Adrenal gland (tissue), 12 donors: ENCODE measurements around the gene PRRC2B. TPM values are rescaled to one million over a fixed set of nuclear protein-coding genes. Genes with fewer than 3 reads are reported as not detected.

ENCODE experiments used
- DNase-seq, 7 donors: peaks; one replicate each; pipeline ENCODE4 v3.0.0-alpha.2; 2019 to 2020
- H3K27ac ChIP-seq, 5 donors: fragments of 200-600 bp; sonication (generic) in 4 of 5; 1 replicate in 3 of 5; 2 replicates in 2 of 5; pipeline versions ENCODE4 v1.5.1 to v1.8.0; 2016 to 2020; ENCODE audit warnings: mild to moderate bottlenecking in 1 of 5
- H3K27me3 ChIP-seq: fragments of 200-600 bp; 2 replicates; pipeline ENCODE4 v1.8.0; 2021
- H3K36me3 ChIP-seq, 2 donors: fragments of 200-600 bp; replicated peaks in 1 of 2; 1 replicate in 1 of 2; 2 replicates in 1 of 2; pipeline versions ENCODE4 v1.5.1 to v1.8.0; 2018 to 2022
- H3K4me1 ChIP-seq, 2 donors: fragments of 200-600 bp; replicated peaks in 1 of 2; 1 replicate in 1 of 2; 2 replicates in 1 of 2; pipeline versions ENCODE4 v1.5.1 to v1.8.0; 2018 to 2021
- H3K4me3 ChIP-seq, 4 donors: fragments of 200-600 bp; sonication (generic) in 3 of 4; one replicate each; pipeline ENCODE4 v1.5.1; 2016 to 2018
- H3K9me3 ChIP-seq, 3 donors: fragments of 200-600 bp; sonication (generic) in 1 of 3; replicated peaks in 1 of 3; 1 replicate in 2 of 3; 2 replicates in 1 of 3; pipeline versions ENCODE4 v1.5.1 to v1.8.0; 2016 to 2021
- CTCF ChIP-seq, 6 experiments: fragments of 450-650 bp in 4 of 6; fragments of 200-600 bp in 2 of 6; sonication (generic) in 1 of 6; IDR thresholded peaks; 1 replicate in 5 of 6; 2 replicates in 1 of 6; pipeline versions ENCODE4 v1.5.1 to v1.8.0; 2016 to 2021; ENCODE audit warnings: antibody characterized with exemption in 6 of 6, mild to moderate bottlenecking in 2 of 6, moderate library complexity in 1 of 6
- POLR2A ChIP-seq, 2 donors: fragments of 450-650 bp; IDR thresholded peaks; one replicate each; pipeline ENCODE4 v1.6.1; 2017; ENCODE audit warnings: antibody characterized with exemption in 2 of 2, mild to moderate bottlenecking in 2 of 2, moderate library complexity in 1 of 2
- WGBS, 4 donors: extraction: QIAGEN DNeasy Blood & Tissue Kit in 2 of 4; methylation state at CpG; one replicate each; pipeline versions ENCODE4 v1.1.5 to v1.1.7; 2013 to 2017; 5-methylcytosine and 5-hydroxymethylcytosine counted together
- intact Hi-C, 2 donors: fragments of 100-400 bp; cut with DNase I; formaldehyde crosslinking; loops; one replicate each; pipeline versions ENCODE4 v1.14.1 to v1.15.0; 2022 to 2023
- polyA plus RNA-seq, 3 donors: library from polyadenylated mRNA; stranded (reverse); fragments of 200-250 nt in 2 of 3; fragments of 350-450 nt in 1 of 3; fragmentation: Illumina TruSeq in 1 of 3; extraction: RNeasy Lipid Tissue Mini Kit (QIAGEN cat#74804) in 1 of 3; gene quantifications; one replicate each; pipeline ENCODE4 v1.2.3, GENCODE V29; 2013 to 2014
- total RNA-seq, 9 donors: library from RNA; depleted of rRNA in 4 of 9; stranded (reverse); fragments of >200 nt in 4 of 9; fragments of 120-200 nt in 1 of 9; fragmentation: NEBNext Ultra II Directional in 1 of 9; extraction: Animal tissue kit (Norgen Biotek cat#: 25700) in 1 of 9; gene quantifications; one replicate each; pipeline versions ENCODE4 v1.1.0 to v1.2.4, GENCODE V29; 2013 to 2023
- donor health status: healthy with polysubstance abuse.
- donor health status: Bipolar disorder and iron deficiency.
- donor health status: DM: yes; HTN: yes; CAD: no.
- donor health status: DM: no; HTN: no; CAD: no.
- donor health status: DM: no; HTN: no; CAD: no.
- donor health status: DM: yes; HTN: yes; CAD: no.

Gene PRRC2B
- total and polyA plus RNA-seq, 12 donors: 42.3 to 255 (median 145) TPM

- no peak for DNase-seq
- 61 to 68% (median 66%) methylated on average over 8 of the region's 8 CpGs for WGBS, 4 donors
- H3K27me3 ChIP-seq: no peaks in the 10 kb centered on the region
- H3K36me3 ChIP-seq: no peaks in the 10 kb centered on the region
- intact Hi-C loops: no loop called here
- no peaks in the 10 kb centered on the region for H3K9me3 ChIP-seq
- peaks cover 10 to 13% of the 10 kb centered on the region in 2 donors for H3K4me1 ChIP-seq
- TF ChIP-seq POLR2A (IDR thresholded peaks at IDR 0.05) (no peak), CTCF (IDR thresholded peaks at IDR 0.05) (no peak)
- H3K27ac ChIP-seq: no peak overlapping the region
- no peak overlapping the region for H3K4me3 ChIP-seq
These were observed 140.9 kb downstream of the PRRC2B start for GRCh38 chr9:131534721-131535237.

- Histone ChIP-seq H3K4me1 (no peaks in the 10 kb centered on the region), H3K27ac (no peak overlapping the region), H3K27me3 (no peaks in the 10 kb centered on the region), H3K36me3 (no peaks in the 10 kb centered on the region), H3K9me3 (peaks cover 0 to 8% (median 7%) of the 10 kb centered on the region in 3 donors), H3K4me3 (no peak overlapping the region)
- intact Hi-C loops: no loop called here
- WGBS, 4 donors: 92 to 95% (median 93%) methylated on average over 19 of the region's 19 CpGs
- TF ChIP-seq CTCF (IDR thresholded peaks at IDR 0.05): no peak
- TF ChIP-seq POLR2A (IDR thresholded peaks at IDR 0.05): no peak
- no peak for DNase-seq
These were observed 144.1 kb downstream of the PRRC2B start for GRCh38 chr9:131537946-131538345.

- no peak for DNase-seq
- Histone ChIP-seq H3K9me3 (peaks cover 0 to 13% (median 10%) of the 10 kb centered on the region in 3 donors), H3K27ac (no peak overlapping the region), H3K4me3 (no peak overlapping the region), H3K4me1 (no peaks in the 10 kb centered on the region), H3K27me3 (no peaks in the 10 kb centered on the region), H3K36me3 (no peaks in the 10 kb centered on the region)
- intact Hi-C loops: no loop called here
- 76 to 86% (median 83%) methylated on average over 7 of the region's 7 CpGs for WGBS, 4 donors
- TF ChIP-seq CTCF (IDR thresholded peaks at IDR 0.05): no peak
These were observed 145.5 kb downstream of the PRRC2B start for GRCh38 chr9:131539223-131539923.

- Histone ChIP-seq H3K36me3 (no peaks in the 10 kb centered on the region), H3K27ac (no peak overlapping the region), H3K27me3 (peaks cover 16% of the 10 kb centered on the region), H3K4me1 (peaks cover 0 to 8% of the 10 kb centered on the region in 2 donors), H3K4me3 (no peak overlapping the region), H3K9me3 (peaks cover 0 to 13% (median 10%) of the 10 kb centered on the region in 3 donors)
- TF ChIP-seq CTCF (IDR thresholded peaks at IDR 0.05): no peak
- no peak for TF ChIP-seq POLR2A (IDR thresholded peaks at IDR 0.05)
- intact Hi-C loops: no loop called here
- no peak for DNase-seq
- 87 to 91% (median 90%) methylated on average over 6 of the region's 6 CpGs for WGBS, 4 donors
These were observed 149.3 kb downstream of the PRRC2B start for GRCh38 chr9:131543141-131543540.
